H1 (cell line): ENCODE results near the gene FBXO44. TPM values are rescaled to one million over a fixed set of nuclear protein-coding genes. Genes with fewer than 3 reads are reported as not detected.

Experiments
- BRCA1 ChIP-seq: IDR thresholded peaks from 2 replicates; pipeline ENCODE4 v1.6.1; 2012; ENCODE audit warnings: low read depth, low read length, improper control_type of control experiment
- CHD2 ChIP-seq: IDR thresholded peaks from 2 replicates; pipeline ENCODE4 v1.6.1; 2012; ENCODE audit warnings: low read length, improper control_type of control experiment
- HDAC6 ChIP-seq: IDR thresholded peaks from one replicate; pipeline ENCODE4 v1.7.1; 2012; ENCODE audit warnings: low read depth, mild to moderate bottlenecking, inconsistent platforms, low read length, moderate library complexity
- RFX5 ChIP-seq: IDR thresholded peaks from 2 replicates; pipeline ENCODE4 v1.6.1; 2011; ENCODE audit warnings: low read depth, low read length, improper control_type of control experiment, borderline replicate concordance
- RXRA ChIP-seq: IDR thresholded peaks from 2 replicates; pipeline ENCODE4 v1.6.1; 2011; ENCODE audit warnings: low read depth, mild to moderate bottlenecking, low read length, moderate library complexity; ENCODE audit not compliant: insufficient read depth
- SIRT6 ChIP-seq: IDR thresholded peaks from one replicate; pipeline ENCODE4 v1.7.1; 2012; ENCODE audit warnings: low read length, inconsistent platforms
- SIX5 ChIP-seq: IDR thresholded peaks from 2 replicates; pipeline ENCODE4 v1.6.1; 2011; ENCODE audit warnings: mild to moderate bottlenecking, low read depth, low read length
- ZNF274 ChIP-seq: IDR thresholded peaks from 2 replicates; pipeline ENCODE4 v1.7.0; 2012; ENCODE audit warnings: low read length, borderline replicate concordance; ENCODE audit errors: extremely low read depth
- polyA plus RNA-seq, 7 experiments: library from polyadenylated mRNA; depleted of rRNA in 3 of 7; stranded (reverse) in 5 of 7; unstranded in 2 of 7; fragments of >200 nt in 5 of 7; fragments of 200-250 nt in 2 of 7; gene quantifications; 1 replicate in 5 of 7; 2 replicates in 1 of 7; 4 replicates in 1 of 7; pipeline versions ENCODE4 v1.2.1 to v1.2.3, GENCODE V29; 2011 to 2013; ENCODE audit warnings: missing spikeins in 2 of 7, mixed read lengths in 2 of 7
- total RNA-seq: library from RNA; stranded (reverse); fragmentation: NEBNext Ultra II Directional; extraction: Animal tissue kit (Norgen Biotek cat#: 25700); gene quantifications from 2 replicates; pipeline ENCODE4 v1.2.1, GENCODE V29; 2021
- TF ChIP-seq, protein P1 (sequence below): fragments of 300-600 bp; sonication (generic); IDR thresholded peaks from 2 replicates; pipeline ENCODE4 v1.7.1; 2012; ENCODE audit warnings: low read length, moderate library complexity, mild to moderate bottlenecking, inconsistent platforms; ENCODE audit not compliant: insufficient replicate concordance
- TF ChIP-seq, protein P2 (sequence below), 3 experiments: IDR thresholded peaks; 1 replicate in 2 of 3; 2 replicates in 1 of 3; pipeline versions ENCODE4 v1.5.1 to v1.6.1; 2011; ENCODE audit warnings: low read length in 3 of 3, mild to moderate bottlenecking in 3 of 3, inconsistent platforms in 2 of 3, low read depth in 1 of 3, moderate library complexity in 1 of 3; ENCODE audit not compliant: insufficient read depth in 1 of 3; ENCODE audit errors: control extremely low read depth in 1 of 3

The FBXO44 gene
- total and polyA plus RNA-seq, 2 of the 8 experiments (the other 6 are each of a cell fraction or from before 2014, with no cell fraction given), result 27.0 to 27.2 TPM

DNA sequence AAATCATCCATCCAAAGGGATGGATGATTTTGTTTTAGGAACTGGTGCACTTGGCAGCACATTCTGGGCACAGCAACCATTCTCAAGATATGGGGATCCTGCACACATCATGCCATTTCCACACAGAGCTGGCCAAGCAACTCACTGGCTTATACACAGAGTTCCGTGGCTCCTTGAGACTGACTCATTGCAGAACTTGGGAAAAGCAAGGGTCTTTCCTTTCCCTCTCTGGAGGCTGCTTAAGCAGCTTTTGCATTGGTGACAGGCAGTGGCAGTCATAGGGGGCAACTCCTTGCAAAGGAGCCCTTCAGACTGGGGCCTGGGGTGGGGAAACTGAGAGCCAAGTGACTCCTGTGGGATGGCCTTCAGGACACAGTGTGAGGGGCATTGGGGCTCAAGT lies 28.1 kb downstream of the FBXO44 start (continued):
- TF ChIP-seq, protein P1, sequence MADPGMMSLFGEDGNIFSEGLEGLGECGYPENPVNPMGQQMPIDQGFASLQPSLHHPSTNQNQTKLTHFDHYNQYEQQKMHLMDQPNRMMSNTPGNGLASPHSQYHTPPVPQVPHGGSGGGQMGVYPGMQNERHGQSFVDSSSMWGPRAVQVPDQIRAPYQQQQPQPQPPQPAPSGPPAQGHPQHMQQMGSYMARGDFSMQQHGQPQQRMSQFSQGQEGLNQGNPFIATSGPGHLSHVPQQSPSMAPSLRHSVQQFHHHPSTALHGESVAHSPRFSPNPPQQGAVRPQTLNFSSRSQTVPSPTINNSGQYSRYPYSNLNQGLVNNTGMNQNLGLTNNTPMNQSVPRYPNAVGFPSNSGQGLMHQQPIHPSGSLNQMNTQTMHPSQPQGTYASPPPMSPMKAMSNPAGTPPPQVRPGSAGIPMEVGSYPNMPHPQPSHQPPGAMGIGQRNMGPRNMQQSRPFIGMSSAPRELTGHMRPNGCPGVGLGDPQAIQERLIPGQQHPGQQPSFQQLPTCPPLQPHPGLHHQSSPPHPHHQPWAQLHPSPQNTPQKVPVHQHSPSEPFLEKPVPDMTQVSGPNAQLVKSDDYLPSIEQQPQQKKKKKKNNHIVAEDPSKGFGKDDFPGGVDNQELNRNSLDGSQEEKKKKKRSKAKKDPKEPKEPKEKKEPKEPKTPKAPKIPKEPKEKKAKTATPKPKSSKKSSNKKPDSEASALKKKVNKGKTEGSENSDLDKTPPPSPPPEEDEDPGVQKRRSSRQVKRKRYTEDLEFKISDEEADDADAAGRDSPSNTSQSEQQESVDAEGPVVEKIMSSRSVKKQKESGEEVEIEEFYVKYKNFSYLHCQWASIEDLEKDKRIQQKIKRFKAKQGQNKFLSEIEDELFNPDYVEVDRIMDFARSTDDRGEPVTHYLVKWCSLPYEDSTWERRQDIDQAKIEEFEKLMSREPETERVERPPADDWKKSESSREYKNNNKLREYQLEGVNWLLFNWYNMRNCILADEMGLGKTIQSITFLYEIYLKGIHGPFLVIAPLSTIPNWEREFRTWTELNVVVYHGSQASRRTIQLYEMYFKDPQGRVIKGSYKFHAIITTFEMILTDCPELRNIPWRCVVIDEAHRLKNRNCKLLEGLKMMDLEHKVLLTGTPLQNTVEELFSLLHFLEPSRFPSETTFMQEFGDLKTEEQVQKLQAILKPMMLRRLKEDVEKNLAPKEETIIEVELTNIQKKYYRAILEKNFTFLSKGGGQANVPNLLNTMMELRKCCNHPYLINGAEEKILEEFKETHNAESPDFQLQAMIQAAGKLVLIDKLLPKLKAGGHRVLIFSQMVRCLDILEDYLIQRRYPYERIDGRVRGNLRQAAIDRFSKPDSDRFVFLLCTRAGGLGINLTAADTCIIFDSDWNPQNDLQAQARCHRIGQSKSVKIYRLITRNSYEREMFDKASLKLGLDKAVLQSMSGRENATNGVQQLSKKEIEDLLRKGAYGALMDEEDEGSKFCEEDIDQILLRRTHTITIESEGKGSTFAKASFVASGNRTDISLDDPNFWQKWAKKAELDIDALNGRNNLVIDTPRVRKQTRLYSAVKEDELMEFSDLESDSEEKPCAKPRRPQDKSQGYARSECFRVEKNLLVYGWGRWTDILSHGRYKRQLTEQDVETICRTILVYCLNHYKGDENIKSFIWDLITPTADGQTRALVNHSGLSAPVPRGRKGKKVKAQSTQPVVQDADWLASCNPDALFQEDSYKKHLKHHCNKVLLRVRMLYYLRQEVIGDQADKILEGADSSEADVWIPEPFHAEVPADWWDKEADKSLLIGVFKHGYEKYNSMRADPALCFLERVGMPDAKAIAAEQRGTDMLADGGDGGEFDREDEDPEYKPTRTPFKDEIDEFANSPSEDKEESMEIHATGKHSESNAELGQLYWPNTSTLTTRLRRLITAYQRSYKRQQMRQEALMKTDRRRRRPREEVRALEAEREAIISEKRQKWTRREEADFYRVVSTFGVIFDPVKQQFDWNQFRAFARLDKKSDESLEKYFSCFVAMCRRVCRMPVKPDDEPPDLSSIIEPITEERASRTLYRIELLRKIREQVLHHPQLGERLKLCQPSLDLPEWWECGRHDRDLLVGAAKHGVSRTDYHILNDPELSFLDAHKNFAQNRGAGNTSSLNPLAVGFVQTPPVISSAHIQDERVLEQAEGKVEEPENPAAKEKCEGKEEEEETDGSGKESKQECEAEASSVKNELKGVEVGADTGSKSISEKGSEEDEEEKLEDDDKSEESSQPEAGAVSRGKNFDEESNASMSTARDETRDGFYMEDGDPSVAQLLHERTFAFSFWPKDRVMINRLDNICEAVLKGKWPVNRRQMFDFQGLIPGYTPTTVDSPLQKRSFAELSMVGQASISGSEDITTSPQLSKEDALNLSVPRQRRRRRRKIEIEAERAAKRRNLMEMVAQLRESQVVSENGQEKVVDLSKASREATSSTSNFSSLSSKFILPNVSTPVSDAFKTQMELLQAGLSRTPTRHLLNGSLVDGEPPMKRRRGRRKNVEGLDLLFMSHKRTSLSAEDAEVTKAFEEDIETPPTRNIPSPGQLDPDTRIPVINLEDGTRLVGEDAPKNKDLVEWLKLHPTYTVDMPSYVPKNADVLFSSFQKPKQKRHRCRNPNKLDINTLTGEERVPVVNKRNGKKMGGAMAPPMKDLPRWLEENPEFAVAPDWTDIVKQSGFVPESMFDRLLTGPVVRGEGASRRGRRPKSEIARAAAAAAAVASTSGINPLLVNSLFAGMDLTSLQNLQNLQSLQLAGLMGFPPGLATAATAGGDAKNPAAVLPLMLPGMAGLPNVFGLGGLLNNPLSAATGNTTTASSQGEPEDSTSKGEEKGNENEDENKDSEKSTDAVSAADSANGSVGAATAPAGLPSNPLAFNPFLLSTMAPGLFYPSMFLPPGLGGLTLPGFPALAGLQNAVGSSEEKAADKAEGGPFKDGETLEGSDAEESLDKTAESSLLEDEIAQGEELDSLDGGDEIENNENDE, result no peak
- TF ChIP-seq SIRT6 (no peak), HDAC6 (no peak), SIX5 (no peak), RXRA (no peak), RFX5 (no peak), CHD2 (no peak), ZNF274 (no peak), BRCA1 (no peak)
- TF ChIP-seq, protein P2, sequence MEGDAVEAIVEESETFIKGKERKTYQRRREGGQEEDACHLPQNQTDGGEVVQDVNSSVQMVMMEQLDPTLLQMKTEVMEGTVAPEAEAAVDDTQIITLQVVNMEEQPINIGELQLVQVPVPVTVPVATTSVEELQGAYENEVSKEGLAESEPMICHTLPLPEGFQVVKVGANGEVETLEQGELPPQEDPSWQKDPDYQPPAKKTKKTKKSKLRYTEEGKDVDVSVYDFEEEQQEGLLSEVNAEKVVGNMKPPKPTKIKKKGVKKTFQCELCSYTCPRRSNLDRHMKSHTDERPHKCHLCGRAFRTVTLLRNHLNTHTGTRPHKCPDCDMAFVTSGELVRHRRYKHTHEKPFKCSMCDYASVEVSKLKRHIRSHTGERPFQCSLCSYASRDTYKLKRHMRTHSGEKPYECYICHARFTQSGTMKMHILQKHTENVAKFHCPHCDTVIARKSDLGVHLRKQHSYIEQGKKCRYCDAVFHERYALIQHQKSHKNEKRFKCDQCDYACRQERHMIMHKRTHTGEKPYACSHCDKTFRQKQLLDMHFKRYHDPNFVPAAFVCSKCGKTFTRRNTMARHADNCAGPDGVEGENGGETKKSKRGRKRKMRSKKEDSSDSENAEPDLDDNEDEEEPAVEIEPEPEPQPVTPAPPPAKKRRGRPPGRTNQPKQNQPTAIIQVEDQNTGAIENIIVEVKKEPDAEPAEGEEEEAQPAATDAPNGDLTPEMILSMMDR (IDR thresholded peaks at IDR 0.05; ENCODE audit: control extremely low read depth in 1 of 3, insufficient read depth in 1 of 3, low read depth in 1 of 3, low read length in 3 of 3), result no peak
